Natural killer cell (primary cell): ENCODE data around the gene SNED1. TPM values are rescaled to one million over a fixed set of nuclear protein-coding genes. Genes with fewer than 3 reads are reported as not detected.

Experiments
- ATAC-seq, 3 donors: fragments of 150-1000 bp in 2 of 3; fragments of 200-7000 bp in 1 of 3; cut with Tn5 transposase; 1 replicate in 1 of 3; 2 replicates in 2 of 3; pipeline ENCODE4 v1.10.0; 2021; ENCODE audit warnings: mild to moderate bottlenecking in 2 of 3, moderate library complexity in 2 of 3
- DNase-seq, 2 donors: peaks; one replicate each; pipeline versions ENCODE4 v3.0.0 to v3.0.0-alpha.2; 2013 to 2021; ENCODE audit warnings: mixed read lengths in 1 of 2
- H3K27ac ChIP-seq: one replicate; pipeline ENCODE4 v1.5.1; 2013; ENCODE audit warnings: mild to moderate bottlenecking, low read length
- H3K27me3 ChIP-seq: one replicate; pipeline ENCODE4 v1.6.1; 2013; ENCODE audit warnings: low read length; ENCODE audit not compliant: control insufficient read depth, insufficient read depth
- H3K36me3 ChIP-seq: one replicate; pipeline ENCODE4 v1.6.1; 2013; ENCODE audit warnings: low read length; ENCODE audit not compliant: control insufficient read depth, insufficient read depth
- H3K4me1 ChIP-seq: one replicate; pipeline ENCODE4 v1.6.1; 2013; ENCODE audit warnings: low read length; ENCODE audit not compliant: control insufficient read depth, insufficient read depth
- H3K4me3 ChIP-seq: one replicate; pipeline ENCODE4 v1.5.1; 2013; ENCODE audit warnings: low read length
- H3K9me3 ChIP-seq: one replicate; pipeline ENCODE4 v1.6.1; 2013; ENCODE audit warnings: low read length; ENCODE audit not compliant: control insufficient read depth, insufficient read depth
- H3K27ac Mint-ChIP-seq, 2 donors: one replicate each; pipeline ENCODE4 v1.8.0; 2022; ENCODE audit warnings: mild to moderate bottlenecking in 2 of 2, mixed read lengths in 2 of 2, moderate library complexity in 1 of 2
- H3K27me3 Mint-ChIP-seq, 2 donors: one replicate each; pipeline ENCODE4 v1.8.0; 2022; ENCODE audit warnings: low read depth in 2 of 2, mixed read lengths in 2 of 2
- H3K36me3 Mint-ChIP-seq: one replicate; pipeline ENCODE4 v1.8.0; 2022; ENCODE audit warnings: mixed read lengths
- H3K4me1 Mint-ChIP-seq, 2 donors: one replicate each; pipeline ENCODE4 v1.8.0; 2022; ENCODE audit warnings: mixed read lengths in 2 of 2
- H3K4me3 Mint-ChIP-seq: one replicate; pipeline ENCODE4 v1.8.0; 2022; ENCODE audit warnings: mild to moderate bottlenecking, moderate library complexity, mixed read lengths
- H3K9me3 Mint-ChIP-seq, 2 donors: one replicate each; pipeline ENCODE4 v1.8.0; 2022; ENCODE audit warnings: mixed read lengths in 2 of 2
- WGBS: methylation state at CpG from one replicate; pipeline ENCODE4 v1.1.7; 2013; ENCODE audit warnings: missing lambda C conversion rate; ENCODE audit not compliant: insufficient coverage; 5-methylcytosine and 5-hydroxymethylcytosine counted together
- intact Hi-C: fragments of 100-400 bp; cut with micrococcal nuclease; formaldehyde crosslinking; loops from one replicate; pipeline ENCODE4 v1.14.2; 2022
- total RNA-seq, 4 donors: library from RNA; stranded (reverse); fragments of 120-200 nt in 1 of 4; gene quantifications; one replicate each; pipeline versions ENCODE4 v1.2.3 to v1.2.4, GENCODE V29; 2013 to 2022
- TF ChIP-seq, protein P1 (sequence below): fragments of 200-600 bp; IDR thresholded peaks from one replicate; pipeline ENCODE4 v1.8.0; 2022; ENCODE audit warnings: antibody characterized with exemption

The SNED1 gene
- total RNA-seq, 3 donors from 2014 or later (not counting 1 experiment from before 2014, with no cell fraction given): 0.97 to 4.9 (median 2.5) TPM

GRCh38 chr2:241036964-241037421 is 38.6 kb downstream of the SNED1 start:
- Histone ChIP-seq H3K27me3 (no peaks in the 10 kb centered on the region), H3K27ac (peak overlapping the region; percentile 11), H3K4me1 (peaks cover 21% of the 10 kb centered on the region), H3K9me3 (no peaks in the 10 kb centered on the region), H3K4me3 (peak overlapping the region; percentile 47), H3K36me3 (no peaks in the 10 kb centered on the region)
- H3K36me3 Mint-ChIP-seq: no peaks in the 10 kb centered on the region
- H3K27me3 Mint-ChIP-seq: no peaks in the 10 kb centered on the region
- no peak overlapping the region for H3K27ac Mint-ChIP-seq
- intact Hi-C loops: no loop called here
- WGBS: 89% methylated on average over 18 of the region's 18 CpGs
- DNase-seq (no peak), ATAC-seq (no peak)
- no peaks in the 10 kb centered on the region for H3K9me3 Mint-ChIP-seq
- peak overlapping the region; percentile 65 for H3K4me3 Mint-ChIP-seq
- no peaks in the 10 kb centered on the region for H3K4me1 Mint-ChIP-seq
- TF ChIP-seq, protein P1, sequence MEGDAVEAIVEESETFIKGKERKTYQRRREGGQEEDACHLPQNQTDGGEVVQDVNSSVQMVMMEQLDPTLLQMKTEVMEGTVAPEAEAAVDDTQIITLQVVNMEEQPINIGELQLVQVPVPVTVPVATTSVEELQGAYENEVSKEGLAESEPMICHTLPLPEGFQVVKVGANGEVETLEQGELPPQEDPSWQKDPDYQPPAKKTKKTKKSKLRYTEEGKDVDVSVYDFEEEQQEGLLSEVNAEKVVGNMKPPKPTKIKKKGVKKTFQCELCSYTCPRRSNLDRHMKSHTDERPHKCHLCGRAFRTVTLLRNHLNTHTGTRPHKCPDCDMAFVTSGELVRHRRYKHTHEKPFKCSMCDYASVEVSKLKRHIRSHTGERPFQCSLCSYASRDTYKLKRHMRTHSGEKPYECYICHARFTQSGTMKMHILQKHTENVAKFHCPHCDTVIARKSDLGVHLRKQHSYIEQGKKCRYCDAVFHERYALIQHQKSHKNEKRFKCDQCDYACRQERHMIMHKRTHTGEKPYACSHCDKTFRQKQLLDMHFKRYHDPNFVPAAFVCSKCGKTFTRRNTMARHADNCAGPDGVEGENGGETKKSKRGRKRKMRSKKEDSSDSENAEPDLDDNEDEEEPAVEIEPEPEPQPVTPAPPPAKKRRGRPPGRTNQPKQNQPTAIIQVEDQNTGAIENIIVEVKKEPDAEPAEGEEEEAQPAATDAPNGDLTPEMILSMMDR: no peak

DNA sequence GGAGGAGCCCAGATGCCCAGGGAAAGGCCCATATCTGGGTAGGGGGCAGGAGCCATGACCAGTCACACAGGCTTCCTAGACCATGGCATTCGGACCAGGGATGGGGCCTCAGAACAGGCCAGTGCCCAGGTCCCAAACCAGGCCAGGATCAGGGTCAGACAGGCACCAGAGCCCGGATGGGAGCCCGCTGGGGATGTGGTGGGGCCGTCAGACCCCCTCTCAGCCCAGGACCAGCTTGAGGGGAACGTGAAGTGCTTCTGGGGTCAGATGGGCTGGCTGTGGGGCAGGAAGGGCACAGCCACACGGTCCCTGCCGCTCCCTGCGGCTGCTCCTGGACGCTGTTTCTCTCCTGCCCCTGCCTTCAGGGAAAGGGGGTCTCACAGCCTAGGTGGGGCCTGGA is 39.1 kb downstream of the SNED1 start:
- peaks cover under 1 to 4% of the 10 kb centered on the region in 2 donors for H3K27me3 Mint-ChIP-seq
- Histone ChIP-seq H3K27me3 (no peaks in the 10 kb centered on the region), H3K4me1 (peaks cover 21% of the 10 kb centered on the region), H3K36me3 (no peaks in the 10 kb centered on the region), H3K27ac (no peak overlapping the region), H3K4me3 (no peak overlapping the region), H3K9me3 (no peaks in the 10 kb centered on the region)
- no peaks in the 10 kb centered on the region for H3K4me1 Mint-ChIP-seq
- ATAC-seq (no peak), DNase-seq (no peak)
- TF ChIP-seq, protein P1: no peak
- H3K27ac Mint-ChIP-seq: no peak overlapping the region
- no peaks in the 10 kb centered on the region for H3K9me3 Mint-ChIP-seq
- H3K4me3 Mint-ChIP-seq: no peak overlapping the region
- no peaks in the 10 kb centered on the region for H3K36me3 Mint-ChIP-seq
- 88% methylated on average over 9 of the region's 9 CpGs for WGBS
- intact Hi-C loops: no loop called here

DNA sequence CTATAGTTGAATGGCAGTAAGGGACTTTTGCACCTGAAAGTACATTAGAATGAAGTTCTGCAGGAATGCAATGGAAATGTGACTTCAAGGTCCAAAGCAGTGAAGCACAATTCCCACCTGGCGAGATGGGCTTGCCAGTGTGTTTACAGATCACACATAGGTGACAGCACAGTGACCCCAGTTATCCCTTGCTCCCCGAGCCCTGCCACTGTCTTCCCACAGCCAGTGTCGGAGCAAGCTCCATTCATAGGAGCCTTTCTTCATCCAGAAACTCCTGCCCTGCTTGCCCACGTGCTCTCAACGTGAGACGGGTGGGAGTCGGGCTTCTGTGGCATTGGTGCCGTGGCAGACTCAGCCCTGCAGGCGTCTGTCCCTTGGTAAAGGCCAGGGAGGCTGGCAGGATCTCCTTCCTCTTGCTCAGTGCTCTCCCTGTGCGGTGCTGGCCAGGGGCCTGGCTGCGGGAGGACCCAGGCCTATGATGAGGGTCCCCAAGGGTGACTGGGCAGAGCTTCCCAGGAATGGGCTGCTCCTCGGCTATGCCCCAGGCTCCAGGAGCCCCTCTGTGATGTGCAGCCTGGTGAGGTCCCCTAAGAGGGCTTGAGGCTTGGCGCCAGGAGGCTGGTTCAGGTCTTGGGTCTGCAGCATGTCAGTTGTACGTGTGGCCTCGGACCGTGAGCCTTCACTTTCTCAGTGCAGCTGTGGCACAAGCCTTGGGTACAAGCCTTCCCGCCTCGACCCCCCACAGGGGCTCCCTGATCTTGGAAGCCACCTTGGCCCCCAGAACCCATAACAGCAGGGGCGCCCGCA is 40.2 kb downstream of the SNED1 start:
- no peak overlapping the region for H3K27ac ChIP-seq
- H3K27me3 Mint-ChIP-seq: peaks cover 3 to 15% of the 10 kb centered on the region in 2 donors
- H3K27ac Mint-ChIP-seq: no peak overlapping the region
- DNase-seq (no peak), ATAC-seq (no peak)
- no peaks in the 10 kb centered on the region for H3K36me3 Mint-ChIP-seq
- peaks cover 21% of the 10 kb centered on the region for H3K4me1 ChIP-seq
- H3K9me3 ChIP-seq: no peaks in the 10 kb centered on the region
- no peaks in the 10 kb centered on the region for H3K9me3 Mint-ChIP-seq
- H3K4me1 Mint-ChIP-seq: no peaks in the 10 kb centered on the region
- no peak overlapping the region for H3K4me3 ChIP-seq
- 89% methylated on average over 20 of the region's 20 CpGs for WGBS
- H3K4me3 Mint-ChIP-seq: peak overlapping the region; percentile 79
- H3K36me3 ChIP-seq: no peaks in the 10 kb centered on the region
- no peaks in the 10 kb centered on the region for H3K27me3 ChIP-seq
- intact Hi-C loops: no loop called here
- TF ChIP-seq, protein P1: no peak
